HG03439 (cell line): ENCODE measurements around the gene MSL2.
"Not testable (repeated sequence)": the region's sequence is repeated elsewhere in the genome, so short reads cannot be mapped to it uniquely, and the experiment has no call there.

Source experiments
- ATAC-seq: cut with Tn5 transposase; IDR thresholded peaks from one replicate; pipeline ENCODE4 v1.9.1; 2021; ENCODE audit warnings: mild to moderate bottlenecking, moderate library complexity; ENCODE audit not compliant: unreplicated experiment

Gene MSL2

GRCh38 chr3:136149667-136150066 is 46.5 kb downstream of the MSL2 start:
- no peak for ATAC-seq

GRCh38 chr3:136146981-136147729 is 49.0 kb downstream of the MSL2 start:
- ATAC-seq = no peak

GRCh38 chr3:136144397-136144796 is 51.7 kb downstream of the MSL2 start:
- ATAC-seq = not testable (repeated sequence)

GRCh38 chr3:136142592-136142991 is 53.5 kb downstream of the MSL2 start:
- no peak for ATAC-seq

- ATAC-seq = no peak
Observed at GRCh38 chr3:136141891-136142290, 54.2 kb downstream of the MSL2 start.

GRCh38 chr3:136141291-136141785 is 54.8 kb downstream of the MSL2 start:
- no peak for ATAC-seq

GRCh38 chr3:136136454-136136853 is 59.7 kb downstream of the MSL2 start:
- no peak for ATAC-seq

- no peak for ATAC-seq
Observed at GRCh38 chr3:136135039-136135802, 60.9 kb downstream of the MSL2 start.

GRCh38 chr3:136134091-136134490 is 62.0 kb downstream of the MSL2 start:
- ATAC-seq = no peak

- not testable (repeated sequence) for ATAC-seq
Observed at GRCh38 chr3:136131647-136132046, 64.5 kb downstream of the MSL2 start.

GRCh38 chr3:136122006-136122405 is 74.1 kb downstream of the MSL2 start:
- ATAC-seq = no peak

GRCh38 chr3:136120373-136121348 is 75.5 kb downstream of the MSL2 start:
- ATAC-seq = peak; percentile 87

- ATAC-seq = not testable (repeated sequence)
Observed at GRCh38 chr3:136119783-136120182, 76.4 kb downstream of the MSL2 start.

- not testable (repeated sequence) for ATAC-seq
Observed at GRCh38 chr3:136119332-136119731, 76.8 kb downstream of the MSL2 start.

- ATAC-seq = no peak
Observed at GRCh38 chr3:136114421-136114820, 81.7 kb downstream of the MSL2 start.

GRCh38 chr3:136110481-136110880 is 85.7 kb downstream of the MSL2 start:
- no peak for ATAC-seq

- ATAC-seq = peak; percentile 97
Observed at GRCh38 chr3:136109499-136109898, 86.6 kb downstream of the MSL2 start.

- ATAC-seq = no peak
Observed at GRCh38 chr3:136106101-136106500, 90.0 kb downstream of the MSL2 start.

- no peak for ATAC-seq
Observed at GRCh38 chr3:136105044-136105443, 91.1 kb downstream of the MSL2 start.
